Activated CD4-positive, alpha-beta T cell treated with anti-CD3 and anti-CD28 coated beads, Interleukin-2, amount 10 ng/mL, durations not matched to agents 7 days and 5 days (primary cell): ENCODE results near the gene KY. TPM values are rescaled to one million over a fixed set of nuclear protein-coding genes. Genes with fewer than 3 reads are reported as not detected.

ENCODE experiments used
- CTCF ChIA-PET: fragments of 350-600 bp; sonication (Branson Sonifier 250); formaldehyde crosslinking; loops from one replicate; lab custom pipeline; 2021; ENCODE audit warnings: antibody characterized with exemption; lab: Charles Lee
- POLR2A ChIA-PET: fragments of 350-600 bp; sonication (Branson Sonifier 250); formaldehyde crosslinking; loops from one replicate; lab custom pipeline; 2021; ENCODE audit warnings: antibody characterized with exemption; lab: Charles Lee
- DNase-seq: peaks from one replicate; pipeline ENCODE4 v3.0.0-alpha.2; 2020
- H3K27ac Mint-ChIP-seq: one replicate; pipeline ENCODE4 v1.8.0; 2021; ENCODE audit warnings: mild to moderate bottlenecking, moderate library complexity, mixed read lengths
- H3K27me3 Mint-ChIP-seq: one replicate; pipeline ENCODE4 v1.8.0; 2021; ENCODE audit warnings: mixed read lengths
- H3K36me3 Mint-ChIP-seq: one replicate; pipeline ENCODE4 v1.8.0; 2021; ENCODE audit warnings: low read depth, mixed read lengths
- H3K4me1 Mint-ChIP-seq: one replicate; pipeline ENCODE4 v1.8.0; 2021; ENCODE audit warnings: mixed read lengths
- H3K4me3 Mint-ChIP-seq: one replicate; pipeline ENCODE4 v1.8.0; 2021; ENCODE audit warnings: mild to moderate bottlenecking, moderate library complexity, mixed read lengths
- H3K9me3 Mint-ChIP-seq: one replicate; pipeline ENCODE4 v1.8.0; 2021; ENCODE audit warnings: mixed read lengths
- total RNA-seq, 2 experiments: library from RNA; stranded (reverse); gene quantifications; one replicate each; pipeline ENCODE4 v1.2.3, GENCODE V29; 2021

KY gene
- total RNA-seq, 2 experiments from 2014 or later: not detected

- ChIA-PET CTCF (interaction anchor here (0.6 kb wide), 1 partner anchor 1328 kb away, joined by 3 read pairs; no protein-coding TSS in a partner anchor), POLR2A (no interaction called here)
- H3K4me1 Mint-ChIP-seq: no peaks in the 10 kb centered on the region
- H3K36me3 Mint-ChIP-seq: no peaks in the 10 kb centered on the region
- no peak overlapping the region for H3K4me3 Mint-ChIP-seq
- no peaks in the 10 kb centered on the region for H3K9me3 Mint-ChIP-seq
- peaks cover 4% of the 10 kb centered on the region for H3K27me3 Mint-ChIP-seq
- no peak for DNase-seq
- no peak overlapping the region for H3K27ac Mint-ChIP-seq
Observed at GRCh38 chr3:134607054-134608022, 43.5 kb downstream of the KY start.

- H3K27ac Mint-ChIP-seq: no peak overlapping the region
Observed at GRCh38 chr3:134606033-134607025, 44.5 kb downstream of the KY start.

GRCh38 chr3:134605556-134605955 is 45.3 kb downstream of the KY start:
- Mint-ChIP-seq H3K27ac (no peak overlapping the region), H3K9me3 (no peaks in the 10 kb centered on the region), H3K36me3 (no peaks in the 10 kb centered on the region), H3K4me3 (no peak overlapping the region), H3K4me1 (peaks cover 5% of the 10 kb centered on the region), H3K27me3 (peaks cover 4% of the 10 kb centered on the region)
- POLR2A ChIA-PET: no interaction called here
- no peak for DNase-seq
- CTCF ChIA-PET: no interaction called here

More at GRCh38 chr3:134606033-134607025, 44.5 kb downstream of the KY start:
- Mint-ChIP-seq H3K36me3 (no peaks in the 10 kb centered on the region), H3K9me3 (no peaks in the 10 kb centered on the region), H3K4me3 (no peak overlapping the region), H3K4me1 (no peaks in the 10 kb centered on the region), H3K27me3 (peaks cover 4% of the 10 kb centered on the region)
- DNase-seq: no peak
- ChIA-PET POLR2A (no interaction called here), CTCF (interaction anchor here (0.6 kb wide), 1 partner anchor 1329 kb away, joined by 3 read pairs; no protein-coding TSS in a partner anchor)

GRCh38 chr3:134603956-134604355 is 46.9 kb downstream of the KY start:
- CTCF ChIA-PET: interaction anchor here (0.6 to 1.5 kb wide), 3 partner anchors 13 to 240 kb away, joined by 3 to 6 read pairs (median 4); no protein-coding TSS in a partner anchor
- POLR2A ChIA-PET: no interaction called here
- H3K27me3 Mint-ChIP-seq: peaks cover 4% of the 10 kb centered on the region
- DNase-seq: no peak
- H3K27ac Mint-ChIP-seq: no peak overlapping the region
- H3K4me1 Mint-ChIP-seq: peaks cover 7% of the 10 kb centered on the region
- H3K4me3 Mint-ChIP-seq: no peak overlapping the region
- H3K36me3 Mint-ChIP-seq: no peaks in the 10 kb centered on the region
- H3K9me3 Mint-ChIP-seq: no peaks in the 10 kb centered on the region

GRCh38 chr3:134603480-134603879 is 47.3 kb downstream of the KY start:
- H3K4me3 Mint-ChIP-seq: no peak overlapping the region
- no peaks in the 10 kb centered on the region for H3K36me3 Mint-ChIP-seq
- peaks cover 8% of the 10 kb centered on the region for H3K4me1 Mint-ChIP-seq
- ChIA-PET CTCF (interaction anchor here (0.6 to 1.5 kb wide), 3 partner anchors 13 to 241 kb away, joined by 3 to 6 read pairs (median 4); no protein-coding TSS in a partner anchor), POLR2A (no interaction called here)
- H3K9me3 Mint-ChIP-seq: no peaks in the 10 kb centered on the region
- no peak for DNase-seq
- no peak overlapping the region for H3K27ac Mint-ChIP-seq
- peaks cover 4% of the 10 kb centered on the region for H3K27me3 Mint-ChIP-seq

GRCh38 chr3:134602440-134602814 is 48.4 kb downstream of the KY start:
- POLR2A ChIA-PET: interaction anchor here (0.6 kb wide), 1 partner anchor 129 kb away, joined by 4 read pairs; no protein-coding TSS in a partner anchor
- peaks cover 10% of the 10 kb centered on the region for H3K4me1 Mint-ChIP-seq
- no peak overlapping the region for H3K27ac Mint-ChIP-seq
- no peak overlapping the region for H3K4me3 Mint-ChIP-seq
- CTCF ChIA-PET: interaction anchor here (1.2 to 2.3 kb wide), 2 partner anchors 11 to 13 kb away, joined by 3 to 11 read pairs; no protein-coding TSS in a partner anchor
- H3K36me3 Mint-ChIP-seq: no peaks in the 10 kb centered on the region
- DNase-seq: no peak
- H3K9me3 Mint-ChIP-seq: no peaks in the 10 kb centered on the region
- peaks cover 4% of the 10 kb centered on the region for H3K27me3 Mint-ChIP-seq

- Mint-ChIP-seq H3K9me3 (no peaks in the 10 kb centered on the region), H3K27ac (no peak overlapping the region), H3K4me3 (no peak overlapping the region), H3K36me3 (no peaks in the 10 kb centered on the region), H3K27me3 (peaks cover 4% of the 10 kb centered on the region), H3K4me1 (peaks cover 10% of the 10 kb centered on the region)
- no peak for DNase-seq
- POLR2A ChIA-PET: interaction anchor here (0.6 kb wide), 1 partner anchor 128 kb away, joined by 4 read pairs; no protein-coding TSS in a partner anchor
- CTCF ChIA-PET: interaction anchor here (0.8 to 2.3 kb wide), 4 partner anchors 10 to 75 kb away, joined by 3 to 11 read pairs (median 4); no protein-coding TSS in a partner anchor
Observed at GRCh38 chr3:134601539-134602439, 49.0 kb downstream of the KY start.

- Mint-ChIP-seq H3K4me1 (peaks cover 10% of the 10 kb centered on the region), H3K9me3 (no peaks in the 10 kb centered on the region), H3K27me3 (peaks cover 2% of the 10 kb centered on the region), H3K36me3 (no peaks in the 10 kb centered on the region), H3K4me3 (no peak overlapping the region), H3K27ac (no peak overlapping the region)
- ChIA-PET POLR2A (no interaction called here), CTCF (interaction anchor here (0.8 to 2.3 kb wide), 7 partner anchors 9 to 76 kb away, joined by 3 to 11 read pairs (median 3); no protein-coding TSS in a partner anchor)
- peak; percentile 65 for DNase-seq
Observed at GRCh38 chr3:134600685-134601463, 49.9 kb downstream of the KY start.

GRCh38 chr3:134600206-134600605 is 50.6 kb downstream of the KY start:
- peaks cover 10% of the 10 kb centered on the region for H3K4me1 Mint-ChIP-seq
- no peak for DNase-seq
- no peak overlapping the region for H3K4me3 Mint-ChIP-seq
- H3K9me3 Mint-ChIP-seq: no peaks in the 10 kb centered on the region
- no peak overlapping the region for H3K27ac Mint-ChIP-seq
- ChIA-PET POLR2A (no interaction called here), CTCF (interaction anchor here (0.8 to 2.3 kb wide), 6 partner anchors 8 to 42 kb away, joined by 3 to 11 read pairs (median 4); no protein-coding TSS in a partner anchor)
- H3K36me3 Mint-ChIP-seq: no peaks in the 10 kb centered on the region
- no peaks in the 10 kb centered on the region for H3K27me3 Mint-ChIP-seq

- H3K27me3 Mint-ChIP-seq: no peaks in the 10 kb centered on the region
- DNase-seq: no peak
- H3K27ac Mint-ChIP-seq: no peak overlapping the region
- ChIA-PET POLR2A (no interaction called here), CTCF (no interaction called here)
- H3K36me3 Mint-ChIP-seq: no peaks in the 10 kb centered on the region
- peaks cover 10% of the 10 kb centered on the region for H3K4me1 Mint-ChIP-seq
- no peak overlapping the region for H3K4me3 Mint-ChIP-seq
- H3K9me3 Mint-ChIP-seq: no peaks in the 10 kb centered on the region
Observed at GRCh38 chr3:134598763-134599545, 51.9 kb downstream of the KY start.
